ENCODE data around the gene ARL2BP. TPM values are rescaled to one million over a fixed set of nuclear protein-coding genes. Genes with fewer than 3 reads are reported as not detected.
A peak's percentile ranks its signal among the peaks of the same experiment; 100 is the strongest.
"Not testable (repeated sequence)": the region's sequence is repeated elsewhere in the genome, so short reads cannot be mapped to it uniquely, and the experiment has no call there.

The ARL2BP gene
- total and polyA plus RNA-seq, 10 of the 15 experiments (the other 5 are each of a cell fraction or from before 2014, with no cell fraction given), result 12.5 to 56.6 (median 29.7) TPM

DNA sequence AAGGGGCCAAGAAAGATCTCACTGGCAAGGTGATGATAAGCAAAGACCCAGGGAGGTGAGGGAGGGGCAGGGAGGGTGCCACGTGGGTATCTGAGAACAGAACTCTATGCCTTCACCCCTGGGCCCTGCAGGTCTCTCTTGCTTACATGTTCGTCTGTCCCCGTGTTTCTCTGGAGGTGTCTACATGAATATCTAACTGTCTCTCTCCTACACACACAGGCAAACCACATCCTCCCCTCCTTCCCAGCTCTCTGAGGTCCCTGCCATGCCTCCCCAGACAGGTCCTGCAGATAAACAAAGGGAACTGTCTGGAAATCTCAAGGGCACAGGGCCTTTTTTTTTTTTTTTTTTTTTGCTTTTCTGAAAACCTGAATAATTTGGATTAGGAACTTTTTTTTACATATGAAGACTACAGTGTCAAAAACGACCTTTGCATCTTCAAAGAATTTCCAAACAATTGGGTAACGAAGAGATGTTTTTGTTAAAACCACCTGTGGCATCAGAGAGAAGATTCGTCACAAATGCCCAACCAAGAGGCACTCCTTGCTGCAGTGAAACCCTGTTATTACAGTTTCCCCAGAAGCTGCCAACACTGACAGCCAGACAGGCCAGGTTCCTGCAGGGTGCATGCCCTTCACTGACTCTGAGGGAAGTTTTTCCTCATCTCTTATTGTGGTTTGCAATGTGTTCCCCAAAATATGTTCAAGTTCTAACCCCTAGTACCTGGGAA, 21.6 kb downstream of the ARL2BP start:
- RAD21 ChIA-PET (ENCODE audit: unreplicated experiment), result interaction anchor here (0.6 to 0.7 kb wide), 2 partner anchors 33 to 81 kb away, joined by 3 to 4 read pairs; no protein-coding TSS in a partner anchor
- intact Hi-C loops (cut with micrococcal nuclease; ENCODE audit: unreplicated experiment) (no loop called here), in situ Hi-C loops (cut with MboI) (no loop called here)
- no peak for TF ChIP-seq SP1 (IDR thresholded peaks at IDR 0.05; ENCODE audit: low read depth, low read length)
- no peak for TF ChIP-seq TCF3 (IDR thresholded peaks at IDR 0.05; ENCODE audit: borderline replicate concordance, insufficient read depth, low read depth, low read length)
- no peak for TF ChIP-seq SMC3 (IDR thresholded peaks at IDR 0.05; ENCODE audit: borderline replicate concordance, low read length)
- TF ChIP-seq CBX3 (IDR thresholded peaks at IDR 0.05; ENCODE audit: borderline replicate concordance, low read depth), result no peak
- TF ChIP-seq HDAC2 (IDR thresholded peaks at IDR 0.05), result no peak
- no peak for TF ChIP-seq STAT3 (IDR thresholded peaks at IDR 0.05; ENCODE audit: low read depth, low read length)
- no peak for TF ChIP-seq IRF4 (IDR thresholded peaks at IDR 0.05; ENCODE audit: low read depth, low read length)
- peak; percentile 21; the same call in 1 of the 2 replicates for TF ChIP-seq RUNX3 (IDR thresholded peaks at IDR 0.05; ENCODE audit: low read length)
- DNase-seq (ENCODE audit: low read depth, low spot score) (no peak), ATAC-seq (peak; percentile 29), FAIRE-seq (no peak)
- Histone ChIP-seq H3K9me3 (replicated peaks; ENCODE audit: control insufficient read depth, insufficient read depth, low read length) (no peaks in the 10 kb centered on the region), H3K4me1 (ENCODE audit: control insufficient read depth, insufficient read depth, low read length) (no peaks in the 10 kb centered on the region), H3K27me3 (replicated peaks in 1 of 2; ENCODE audit: control insufficient read depth in 2 of 2, insufficient read depth in 2 of 2, low read length in 1 of 2) (no peaks in the 10 kb centered on the region), H3K36me3 (ENCODE audit: control insufficient read depth in 2 of 2, insufficient read depth in 2 of 2, low read length in 1 of 2) (no peaks in the 10 kb centered on the region), H2AFZ (ENCODE audit: control insufficient read depth, low read depth, low read length) (no peak overlapping the region), H3K4me3 (no peak overlapping the region), H3K27ac (ENCODE audit: control insufficient read depth, insufficient read depth) (no peak overlapping the region), H4K20me1 (ENCODE audit: control insufficient read depth, insufficient read depth) (no peaks in the 10 kb centered on the region), H3K4me2 (ENCODE audit: control insufficient read depth, insufficient read depth) (no peak overlapping the region), H3K79me2 (ENCODE audit: control insufficient read depth, insufficient read depth, low read length) (no peaks in the 10 kb centered on the region), H3K9ac (ENCODE audit: control insufficient read depth, insufficient read depth, low read length) (no peak overlapping the region)
- SMC1A ChIA-PET (ENCODE audit: uncharacterized antibody, unreplicated experiment), result interaction anchor here (0.9 kb wide), 1 partner anchor 10 kb away, joined by 3 read pairs; no protein-coding TSS in a partner anchor
- POLR2A ChIA-PET, result interaction anchor here (0.6 to 1.3 kb wide), 4 partner anchors 20 to 204 kb away, joined by 3 to 10 read pairs (median 4); no protein-coding TSS in a partner anchor
- no TSS peak for BruUV-seq (replicated peaks)
- CTCF ChIA-PET, result interaction anchor here (0.6 kb wide), 1 partner anchor 1523 kb away, joined by 3 read pairs; no protein-coding TSS in a partner anchor
- 4% methylated on average over 6 of the region's 6 CpGs for WGBS (ENCODE audit: insufficient coverage, insufficient replicate concordance, low lambda C conversion rate, missing lambda C conversion rate)

DNA sequence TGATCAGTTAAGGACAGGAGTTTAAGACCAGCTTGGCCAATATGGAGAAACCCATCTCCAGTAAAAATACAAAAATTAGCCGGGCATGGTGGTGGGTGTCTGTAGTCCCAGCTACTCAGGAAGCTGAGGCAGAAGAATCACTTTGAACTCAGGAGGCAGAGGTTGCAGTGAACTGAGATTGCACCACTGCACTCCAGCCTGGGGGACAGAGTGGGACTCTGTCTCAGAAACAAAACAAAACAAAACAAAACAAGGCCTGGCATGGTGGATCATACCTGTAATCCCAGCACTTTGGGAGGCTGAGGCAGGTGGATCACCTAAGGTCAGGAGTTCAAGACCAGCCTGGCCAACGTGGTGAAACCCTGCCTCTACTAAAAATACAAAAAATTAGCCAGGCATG, 22.3 kb downstream of the ARL2BP start:
- ATAC-seq; FAIRE-seq; H3K9me3 ChIP-seq (replicated peaks; ENCODE audit: control insufficient read depth, insufficient read depth, low read length); CTCF ChIA-PET; H3K4me3 ChIP-seq; H3K4me2 ChIP-seq (ENCODE audit: control insufficient read depth, insufficient read depth); H3K27ac ChIP-seq (ENCODE audit: control insufficient read depth, insufficient read depth); H3K79me2 ChIP-seq (ENCODE audit: control insufficient read depth, insufficient read depth, low read length); SMC1A ChIA-PET (ENCODE audit: uncharacterized antibody, unreplicated experiment); H3K36me3 ChIP-seq (ENCODE audit: control insufficient read depth in 2 of 2, insufficient read depth in 2 of 2, low read length in 1 of 2); intact Hi-C loops (cut with micrococcal nuclease; ENCODE audit: unreplicated experiment); H3K4me1 ChIP-seq (ENCODE audit: control insufficient read depth, insufficient read depth, low read length); in situ Hi-C loops (cut with MboI); H2AFZ ChIP-seq (ENCODE audit: control insufficient read depth, low read depth, low read length); H3K27me3 ChIP-seq (replicated peaks in 1 of 2; ENCODE audit: control insufficient read depth in 2 of 2, insufficient read depth in 2 of 2, low read length in 1 of 2); H3K9ac ChIP-seq (ENCODE audit: control insufficient read depth, insufficient read depth, low read length); BruUV-seq (replicated peaks); DNase-seq (ENCODE audit: low read depth, low spot score); H4K20me1 ChIP-seq (ENCODE audit: control insufficient read depth, insufficient read depth): not testable (repeated sequence)
- ChIA-PET RAD21 (ENCODE audit: unreplicated experiment) (interaction anchor here (0.6 kb wide), 1 partner anchor 32 kb away, joined by 4 read pairs; no protein-coding TSS in a partner anchor), POLR2A (interaction anchor here (1.3 kb wide), 1 partner anchor 21 kb away, joined by 5 read pairs; no protein-coding TSS in a partner anchor)
- 3% methylated on average over 2 of the region's 2 CpGs for WGBS (ENCODE audit: insufficient coverage, insufficient replicate concordance, low lambda C conversion rate, missing lambda C conversion rate)
